Neural progenitor cell (in vitro differentiated cells): ENCODE data around the gene ZFP3. TPM values are rescaled to one million over a fixed set of nuclear protein-coding genes. Genes with fewer than 3 reads are reported as not detected.
"Not testable (repeated sequence)": the region's sequence is repeated elsewhere in the genome, so short reads cannot be mapped to it uniquely, and the experiment has no call there.

Experiments
- DNase-seq: peaks from one replicate; pipeline ENCODE4 v3.0.0-alpha.2; 2016; ENCODE audit warnings: low spot score
- H2AFZ ChIP-seq: fragments of 200-600 bp; sonication (generic); replicated peaks from 2 replicates; pipeline ENCODE4 v1.6.1; 2016; ENCODE audit warnings: antibody characterized with exemption
- H3F3A ChIP-seq: fragments of 200-600 bp; sonication (generic); 2 replicates; pipeline ENCODE4 v1.6.1; 2016; ENCODE audit warnings: antibody characterized with exemption, low read depth
- H3K27ac ChIP-seq: fragments of 200-600 bp; sonication (generic); 2 replicates; pipeline ENCODE4 v1.5.1; 2016; ENCODE audit warnings: mild to moderate bottlenecking
- H3K27me3 ChIP-seq: fragments of 200-600 bp; sonication (generic); 2 replicates; pipeline ENCODE4 v1.6.1; 2016; ENCODE audit warnings: mild to moderate bottlenecking, moderate library complexity
- H3K36me3 ChIP-seq: fragments of 200-600 bp; sonication (generic); 2 replicates; pipeline ENCODE4 v1.5.1; 2016
- H3K4me1 ChIP-seq: fragments of 200-600 bp; sonication (generic); 2 replicates; pipeline ENCODE4 v1.6.1; 2016; ENCODE audit warnings: mixed run types
- H3K4me2 ChIP-seq: fragments of 200-600 bp; sonication (generic); 2 replicates; pipeline ENCODE4 v1.6.1; 2016
- H3K4me3 ChIP-seq: fragments of 200-600 bp; sonication (generic); 2 replicates; pipeline ENCODE4 v1.5.1; 2016
- H3K79me2 ChIP-seq: fragments of 200-600 bp; sonication (generic); 2 replicates; pipeline ENCODE4 v1.6.1; 2016; ENCODE audit warnings: low read depth
- H3K9ac ChIP-seq: fragments of 200-600 bp; sonication (generic); 2 replicates; pipeline ENCODE4 v1.6.1; 2016
- H3K9me3 ChIP-seq: fragments of 200-600 bp; sonication (generic); 2 replicates; pipeline ENCODE4 v1.5.1; 2016; ENCODE audit warnings: low read depth
- H4K20me1 ChIP-seq: fragments of 200-600 bp; sonication (generic); 2 replicates; pipeline ENCODE4 v1.6.1; 2016; ENCODE audit warnings: low read depth
- H3K27ac Mint-ChIP-seq: 3 replicates; pipeline ENCODE4 v1.8.0; 2021; ENCODE audit warnings: mixed read lengths
- H3K27me3 Mint-ChIP-seq: 2 replicates; pipeline ENCODE4 v1.8.0; 2022; ENCODE audit warnings: low read depth, mild to moderate bottlenecking, inconsistent platforms, moderate library complexity, mixed read lengths; ENCODE audit not compliant: insufficient read depth
- H3K36me3 Mint-ChIP-seq: 3 replicates; pipeline ENCODE4 v1.8.0; 2021; ENCODE audit warnings: mixed read lengths
- H3K4me1 Mint-ChIP-seq: 3 replicates; pipeline ENCODE4 v1.8.0; 2021; ENCODE audit warnings: mixed read lengths
- H3K4me3 Mint-ChIP-seq: 3 replicates; pipeline ENCODE4 v1.8.0; 2021; ENCODE audit warnings: mild to moderate bottlenecking, moderate library complexity, mixed read lengths
- H3K9me3 Mint-ChIP-seq: 3 replicates; pipeline ENCODE4 v1.8.0; 2020; ENCODE audit warnings: mixed read lengths
- CTCF ChIP-seq: fragments of 200-600 bp; sonication (generic); IDR thresholded peaks from 2 replicates; pipeline ENCODE4 v1.5.1; 2017; ENCODE audit warnings: antibody characterized with exemption, mild to moderate bottlenecking
- EZH2 ChIP-seq: fragments of 200-600 bp; sonication (generic); IDR thresholded peaks from 2 replicates; pipeline ENCODE4 v1.6.1; 2017; ENCODE audit warnings: antibody characterized with exemption, mild to moderate bottlenecking, moderate library complexity
- EZH2phosphoT487 ChIP-seq: fragments of 200-600 bp; sonication (generic); IDR thresholded peaks from 2 replicates; pipeline ENCODE4 v1.6.1; 2017; ENCODE audit warnings: antibody characterized with exemption
- total RNA-seq: library from RNA; depleted of rRNA; stranded (reverse); fragments of >200 nt; gene quantifications from 2 replicates; pipeline ENCODE4 v1.2.3, GENCODE V29; 2015; ENCODE audit warnings: low replicate concordance

The ZFP3 gene
- total RNA-seq, 1 donor from 2014 or later, result 0.34 TPM

GRCh38 chr17:5135726-5136579 lies 57.7 kb downstream of the ZFP3 start:
- Histone ChIP-seq H3K36me3 (no peaks in the 10 kb centered on the region), H3K9ac (no peak overlapping the region), H3K79me2 (no peaks in the 10 kb centered on the region), H3K4me2 (no peak overlapping the region), H3K9me3 (no peaks in the 10 kb centered on the region), H3K27ac (no peak overlapping the region), H3F3A (no peaks in the 10 kb centered on the region), H3K27me3 (no peaks in the 10 kb centered on the region), H4K20me1 (no peaks in the 10 kb centered on the region), H2AFZ (no peak overlapping the region), H3K4me3 (no peak overlapping the region), H3K4me1 (no peaks in the 10 kb centered on the region)
- Mint-ChIP-seq H3K36me3 (no peaks in the 10 kb centered on the region), H3K27ac (no peak overlapping the region), H3K4me1 (no peaks in the 10 kb centered on the region), H3K9me3 (peaks cover 2% of the 10 kb centered on the region), H3K4me3 (no peak overlapping the region), H3K27me3 (peaks cover 2% of the 10 kb centered on the region)
- DNase-seq, result no peak
- no peak for TF ChIP-seq CTCF
- TF ChIP-seq EZH2, result no peak
- no peak for TF ChIP-seq EZH2phosphoT487

GRCh38 chr17:5136580-5137412 lies 58.5 kb downstream of the ZFP3 start:
- not testable (repeated sequence) for DNase-seq, H4K20me1 ChIP-seq, H3K4me1 Mint-ChIP-seq, H3K4me1 ChIP-seq, H3K9me3 Mint-ChIP-seq, H3K27ac Mint-ChIP-seq, H2AFZ ChIP-seq, H3K4me3 Mint-ChIP-seq, H3K27me3 ChIP-seq, H3K4me3 ChIP-seq, H3K27me3 Mint-ChIP-seq, H3K79me2 ChIP-seq, H3K9me3 ChIP-seq, H3K36me3 ChIP-seq, H3F3A ChIP-seq, H3K36me3 Mint-ChIP-seq, H3K27ac ChIP-seq, H3K9ac ChIP-seq, H3K4me2 ChIP-seq

DNA sequence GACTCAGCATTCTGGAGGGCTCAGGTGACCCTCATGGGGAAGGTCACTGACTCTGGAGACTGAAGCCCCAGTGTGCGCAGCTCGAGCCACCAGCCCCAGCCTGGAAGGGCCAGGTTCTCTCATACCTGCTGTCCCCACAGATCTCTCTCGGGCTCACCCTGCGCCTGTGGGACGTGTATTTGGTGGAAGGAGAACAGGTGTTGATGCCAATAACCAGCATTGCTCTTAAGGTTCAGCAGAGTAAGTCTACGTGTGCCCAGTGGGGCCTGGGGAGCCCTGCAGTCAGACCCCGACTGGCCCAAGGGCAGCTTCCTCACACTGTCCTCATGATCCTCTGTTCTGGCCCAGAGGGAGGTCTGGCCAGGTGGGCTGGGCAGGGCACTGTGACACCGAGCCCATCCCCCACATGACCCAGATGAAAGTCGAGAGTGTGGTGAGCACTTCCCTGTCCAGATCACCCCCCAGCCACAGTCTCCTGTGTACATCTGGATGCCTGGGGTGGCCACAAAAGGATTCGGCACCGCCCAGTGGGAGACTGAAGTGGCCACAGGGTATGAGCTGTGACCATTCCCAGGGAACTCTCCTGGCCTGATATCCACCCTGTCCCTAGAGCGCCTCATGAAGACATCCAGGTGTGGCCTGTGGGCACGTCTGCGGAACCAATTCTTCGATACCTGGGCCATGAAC lies 59.4 kb downstream of the ZFP3 start:
- H3K4me1 ChIP-seq, H3K4me1 Mint-ChIP-seq, H3K9me3 Mint-ChIP-seq, H3K27me3 Mint-ChIP-seq, H3K79me2 ChIP-seq, H3K4me3 Mint-ChIP-seq, H3K27ac Mint-ChIP-seq, H3K4me3 ChIP-seq, H3K27me3 ChIP-seq, H3K36me3 Mint-ChIP-seq, H3K36me3 ChIP-seq, H3K27ac ChIP-seq, H3F3A ChIP-seq, DNase-seq, H4K20me1 ChIP-seq, H2AFZ ChIP-seq, H3K4me2 ChIP-seq, H3K9ac ChIP-seq, H3K9me3 ChIP-seq: not testable (repeated sequence)

GRCh38 chr17:5138198-5138544 lies 59.9 kb downstream of the ZFP3 start:
- not testable (repeated sequence) for DNase-seq, H3K9me3 ChIP-seq, H3K36me3 ChIP-seq, H3K27ac ChIP-seq, H3K27ac Mint-ChIP-seq, H3F3A ChIP-seq, H2AFZ ChIP-seq, H3K4me1 Mint-ChIP-seq, H3K9me3 Mint-ChIP-seq, H3K79me2 ChIP-seq, H3K9ac ChIP-seq, H3K4me3 Mint-ChIP-seq, H3K4me2 ChIP-seq, H3K27me3 Mint-ChIP-seq, H3K4me1 ChIP-seq, H4K20me1 ChIP-seq, H3K4me3 ChIP-seq, H3K27me3 ChIP-seq, H3K36me3 Mint-ChIP-seq
